Thymus (tissue), 14 donors: ENCODE results near the gene PBRM1. TPM values are rescaled to one million over a fixed set of nuclear protein-coding genes. Genes with fewer than 3 reads are reported as not detected.
"Not testable (repeated sequence)": the region's sequence is repeated elsewhere in the genome, so short reads cannot be mapped to it uniquely, and the experiment has no call there.

Experiments
- DNase-seq, 9 donors: peaks; one replicate each; pipeline ENCODE4 v3.0.0-alpha.2; 2013; ENCODE audit warnings: low spot score in 9 of 9, low read depth in 6 of 9, missing footprints in 1 of 9
- H3K27ac ChIP-seq, 2 donors: one replicate each; pipeline ENCODE4 v1.5.1; 2013; ENCODE audit warnings: control low read depth in 1 of 2, low read depth in 1 of 2, low read length in 1 of 2, mild to moderate bottlenecking in 1 of 2, moderate library complexity in 1 of 2
- H3K27me3 ChIP-seq, 2 donors: one replicate each; pipeline ENCODE4 v1.5.1; 2013; ENCODE audit warnings: low read length in 1 of 2; ENCODE audit not compliant: control insufficient read depth in 2 of 2, insufficient read depth in 1 of 2
- H3K36me3 ChIP-seq, 2 donors: one replicate each; pipeline ENCODE4 v1.5.1; 2013; ENCODE audit warnings: low read length in 1 of 2, mild to moderate bottlenecking in 1 of 2, moderate library complexity in 1 of 2; ENCODE audit not compliant: control insufficient read depth in 2 of 2, insufficient read depth in 2 of 2
- H3K4me1 ChIP-seq, 2 donors: one replicate each; pipeline ENCODE4 v1.5.1; 2013; ENCODE audit warnings: low read length in 2 of 2; ENCODE audit not compliant: control insufficient read depth in 2 of 2, insufficient read depth in 2 of 2
- H3K4me3 ChIP-seq, 2 donors: one replicate each; pipeline ENCODE4 v1.5.1; 2013; ENCODE audit warnings: low read length in 2 of 2, control low read depth in 1 of 2, mild to moderate bottlenecking in 1 of 2
- H3K9me3 ChIP-seq, 2 donors: one replicate each; pipeline ENCODE4 v1.5.1; 2013; ENCODE audit warnings: low read length in 1 of 2, mild to moderate bottlenecking in 1 of 2; ENCODE audit not compliant: control insufficient read depth in 2 of 2, insufficient read depth in 1 of 2
- WGBS: extraction: QIAGEN DNeasy Blood & Tissue Kit; methylation state at CpG from one replicate; pipeline ENCODE4 v1.1.7; 2013; 5-methylcytosine and 5-hydroxymethylcytosine counted together
- long read RNA-seq, 10 donors: transcript quantifications; one replicate each; lab custom pipeline, GENCODE V29; 2026
- polyA plus RNA-seq: library from polyadenylated mRNA; stranded (reverse); fragments of 200-250 nt; gene quantifications from one replicate; pipeline ENCODE4 v1.2.3, GENCODE V29; 2013
- total RNA-seq: library from RNA; stranded (reverse); fragments of 120-200 nt; gene quantifications from one replicate; pipeline ENCODE4 v1.2.4, GENCODE V29; 2013
- donor health status: healthy.

The PBRM1 gene
- total RNA-seq (48.1 TPM), polyA plus RNA-seq (15.7 TPM)
- long read RNA-seq, donor 1 = 0 reads
- long read RNA-seq, donor 2, partial matches to known transcripts = 140 of 298 reads
- long read RNA-seq, donor 2, other reads (novel, unspliced or antisense) = 156 of 298 reads
- long read RNA-seq, donor 3, partial matches to known transcripts = 12 of 13 reads
- long read RNA-seq, donor 3, other reads (novel, unspliced or antisense) = 0 of 13 reads
- long read RNA-seq, donor 4, partial matches to known transcripts = 77 of 129 reads
- long read RNA-seq, donor 4, other reads (novel, unspliced or antisense) = 52 of 129 reads
- long read RNA-seq, donor 5, partial matches to known transcripts = 6 of 7 reads
- long read RNA-seq, donor 5, other reads (novel, unspliced or antisense) = 0 of 7 reads
- long read RNA-seq, donor 6, partial matches to known transcripts = 78 of 79 reads
- long read RNA-seq, donor 6, other reads (novel, unspliced or antisense) = 0 of 79 reads
- long read RNA-seq, donor 7, full-length matches to known transcripts = 2 of 178 reads
- long read RNA-seq, donor 7, partial matches to known transcripts = 176 of 178 reads
- long read RNA-seq, donor 7, other reads (novel, unspliced or antisense) = 0 of 178 reads
- long read RNA-seq, donor 8, partial matches to known transcripts = 164 of 164 reads
- long read RNA-seq, donor 8, other reads (novel, unspliced or antisense) = 0 of 164 reads
- long read RNA-seq, donor 9, partial matches to known transcripts = 6 of 6 reads
- long read RNA-seq, donor 9, other reads (novel, unspliced or antisense) = 0 of 6 reads
- long read RNA-seq, donor 10, partial matches to known transcripts = 22 of 22 reads
- long read RNA-seq, donor 10, other reads (novel, unspliced or antisense) = 0 of 22 reads

- Histone ChIP-seq H3K36me3 (peaks cover 26 to 47% of the 10 kb centered on the region in 2 donors), H3K27me3 (no peaks in the 10 kb centered on the region), H3K4me3 (peak within 1 kb of the TSS; percentile 78 to 93), H3K9me3 (peaks cover 0 to 4% of the 10 kb centered on the region in 2 donors), H3K4me1 (peaks cover 12 to 15% of the 10 kb centered on the region in 2 donors), H3K27ac (peak within 1 kb of the TSS; percentile 85 to 100)
- DNase-seq = peak; percentile 90 to 98 (median 94)
- under 1% methylated on average over 82 of the region's 82 CpGs for WGBS
Measured at GRCh38 chr3:52685709-52686691, at the start of gene PBRM1, which contains the start of gene GNL3. Gene PBRM1, minus strand, starts transcription at chr3:52685913. Gene GNL3, plus strand, starts transcription at chr3:52686032. Its CDS starts 61 bp downstream, at chr3:52686093.

- Histone ChIP-seq H3K4me1 (no peaks in the 10 kb centered on the region), H3K27ac (no peak overlapping the region), H3K9me3 (peaks cover 0 to 9% of the 10 kb centered on the region in 2 donors), H3K36me3 (peaks cover 17 to 39% of the 10 kb centered on the region in 2 donors), H3K27me3 (no peaks in the 10 kb centered on the region), H3K4me3 (no peak overlapping the region)
- WGBS = 98% methylated on average over 10 of the region's 10 CpGs
- no peak for DNase-seq
Measured at GRCh38 chr3:52733256-52733891, 47.7 kb upstream of the PBRM1 start.

GRCh38 chr3:52731590-52731989, 45.9 kb upstream of the PBRM1 start:
- DNase-seq = no peak
- Histone ChIP-seq H3K36me3 (peaks cover 9 to 30% of the 10 kb centered on the region in 2 donors), H3K4me1 (no peaks in the 10 kb centered on the region), H3K4me3 (no peak overlapping the region), H3K9me3 (peaks cover 0 to 14% of the 10 kb centered on the region in 2 donors), H3K27me3 (no peaks in the 10 kb centered on the region), H3K27ac (no peak overlapping the region)
- 98% methylated on average over 14 of the region's 14 CpGs for WGBS

- Histone ChIP-seq H3K36me3 (peaks cover 9 to 24% of the 10 kb centered on the region in 2 donors), H3K4me3 (no peak overlapping the region), H3K9me3 (peaks cover 0 to 14% of the 10 kb centered on the region in 2 donors), H3K27ac (no peak overlapping the region), H3K27me3 (no peaks in the 10 kb centered on the region), H3K4me1 (no peaks in the 10 kb centered on the region)
- DNase-seq = no peak
Measured at GRCh38 chr3:52730681-52731080, 45.0 kb upstream of the PBRM1 start.

- H3K27me3 ChIP-seq, DNase-seq, H3K4me1 ChIP-seq, H3K27ac ChIP-seq, H3K4me3 ChIP-seq: not testable (repeated sequence)
- Histone ChIP-seq H3K9me3 (peaks cover 0 to 14% of the 10 kb centered on the region in 2 donors), H3K36me3 (peaks cover 9 to 17% of the 10 kb centered on the region in 2 donors)
- WGBS = 93% methylated on average over 3 of the region's 3 CpGs
Measured at GRCh38 chr3:52728753-52729152, 43.0 kb upstream of the PBRM1 start.

GRCh38 chr3:52724511-52724910, 38.8 kb upstream of the PBRM1 start:
- 98% methylated on average over 1 of the region's 1 CpG for WGBS
- no peak for DNase-seq
- Histone ChIP-seq H3K27me3 (no peaks in the 10 kb centered on the region), H3K9me3 (peaks cover 0 to 10% of the 10 kb centered on the region in 2 donors), H3K4me1 (peaks cover 24 to 25% of the 10 kb centered on the region in 2 donors), H3K4me3 (no peak overlapping the region), H3K36me3 (peaks cover 0 to 2% of the 10 kb centered on the region in 2 donors), H3K27ac (no peak overlapping the region)

- peaks cover 2 to 5% of the 10 kb centered on the region in 2 donors for H3K36me3 ChIP-seq
- H3K9me3 ChIP-seq = peaks cover 0 to 8% of the 10 kb centered on the region in 2 donors
- H3K27me3 ChIP-seq = no peaks in the 10 kb centered on the region
- H3K4me1 ChIP-seq = peaks cover 24 to 25% of the 10 kb centered on the region in 2 donors
- DNase-seq = no peak
- WGBS = 98% methylated on average over 5 of the region's 5 CpGs
- no peak overlapping the region for H3K4me3 ChIP-seq
- no peak overlapping the region for H3K27ac ChIP-seq
Measured at GRCh38 chr3:52723935-52724334, 38.2 kb upstream of the PBRM1 start.

- 97% methylated on average over 7 of the region's 7 CpGs for whole genome bisulfite sequencing
Measured at GRCh38 chr3:52722491-52722890, 36.8 kb upstream of the PBRM1 start.

More at GRCh38 chr3:52722491-52722890, 36.8 kb upstream of the PBRM1 start:
- no peak for DNase-seq
- Histone ChIP-seq H3K4me1 (peaks cover 24 to 25% of the 10 kb centered on the region in 2 donors), H3K4me3 (no peak overlapping the region), H3K9me3 (peaks cover 0 to 7% of the 10 kb centered on the region in 2 donors), H3K36me3 (peaks cover 6% of the 10 kb centered on the region in 2 donors), H3K27ac (no peak overlapping the region), H3K27me3 (no peaks in the 10 kb centered on the region)
